Measurements from ENCODE around the gene ACSS2. TPM values are rescaled to one million over a fixed set of nuclear protein-coding genes. Genes with fewer than 3 reads are reported as not detected.

Gene ACSS2, protein sequence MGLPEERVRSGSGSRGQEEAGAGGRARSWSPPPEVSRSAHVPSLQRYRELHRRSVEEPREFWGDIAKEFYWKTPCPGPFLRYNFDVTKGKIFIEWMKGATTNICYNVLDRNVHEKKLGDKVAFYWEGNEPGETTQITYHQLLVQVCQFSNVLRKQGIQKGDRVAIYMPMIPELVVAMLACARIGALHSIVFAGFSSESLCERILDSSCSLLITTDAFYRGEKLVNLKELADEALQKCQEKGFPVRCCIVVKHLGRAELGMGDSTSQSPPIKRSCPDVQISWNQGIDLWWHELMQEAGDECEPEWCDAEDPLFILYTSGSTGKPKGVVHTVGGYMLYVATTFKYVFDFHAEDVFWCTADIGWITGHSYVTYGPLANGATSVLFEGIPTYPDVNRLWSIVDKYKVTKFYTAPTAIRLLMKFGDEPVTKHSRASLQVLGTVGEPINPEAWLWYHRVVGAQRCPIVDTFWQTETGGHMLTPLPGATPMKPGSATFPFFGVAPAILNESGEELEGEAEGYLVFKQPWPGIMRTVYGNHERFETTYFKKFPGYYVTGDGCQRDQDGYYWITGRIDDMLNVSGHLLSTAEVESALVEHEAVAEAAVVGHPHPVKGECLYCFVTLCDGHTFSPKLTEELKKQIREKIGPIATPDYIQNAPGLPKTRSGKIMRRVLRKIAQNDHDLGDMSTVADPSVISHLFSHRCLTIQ
- 7.8 to 11.4 TPM (median 10.2 TPM) in 5 replicates for total RNA-seq (2022; extraction: Qiagen RNA extraction)

GRCh38 chr20:34876406-34877282 is at the start of gene ACSS2:
ACSS2 (plus strand) TSS chr20:34876612; CDS start chr20:34876646, 34 bp downstream.

DNA sequence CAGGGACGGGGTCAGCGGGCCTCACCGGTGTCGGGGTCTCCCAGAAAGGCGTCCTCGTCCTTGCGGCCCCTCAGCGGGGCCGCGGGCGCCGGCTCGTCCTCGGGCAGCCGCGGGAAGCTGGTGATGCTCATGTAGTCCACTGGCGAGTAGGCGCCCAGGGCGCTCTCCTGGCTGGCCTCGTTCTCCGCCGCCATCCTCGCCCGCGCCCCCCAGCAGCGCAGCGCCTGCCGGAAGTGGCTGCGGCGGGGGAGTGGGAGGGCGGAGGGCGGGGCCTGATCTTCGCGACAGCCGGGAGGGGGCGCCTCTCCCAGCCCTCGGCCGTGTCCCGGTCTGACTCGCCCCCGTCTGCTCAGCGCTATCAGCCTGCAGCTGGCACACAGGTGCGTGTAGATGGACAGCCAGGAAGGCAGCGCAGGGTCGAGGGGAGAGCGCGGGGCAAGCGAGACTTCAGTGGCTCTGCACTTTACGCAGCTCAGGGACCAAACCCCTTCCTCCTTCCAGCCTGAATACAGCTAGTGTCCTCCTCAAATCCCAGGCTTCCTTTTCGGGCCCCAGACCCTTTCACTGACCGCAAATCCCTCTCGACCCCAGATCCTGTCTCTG is 3.7 kb upstream of the ACSS2 start, which contains the start of gene GGT7:
Gene GGT7 (minus strand): TSS at position 235 of the 603 bp plus-strand sequence. CDS start 41 bp downstream, at position 194.

GRCh38 chr20:34955231-34956040 is 79.0 kb downstream of the ACSS2 start, which contains the start of the genes GSS and MYH7B:
GSS (minus strand) TSS chr20:34955806; CDS start chr20:34951852, 3,954 bp downstream.
MYH7B (plus strand) TSS chr20:34955868; CDS start chr20:34978006, 22,138 bp downstream.

Other genes with a start within 250 kb of the ACSS2 start
- 22.2 to 32.0 TPM (median 30.1 TPM) in 5 replicates for gene PIGU, start 199.5 kb upstream of the ACSS2 start, total RNA-seq (2022; extraction: Qiagen RNA extraction)
- 7.4 to 9.0 TPM (median 8.1 TPM) in 5 replicates for gene TP53INP2, start 172.3 kb upstream of the ACSS2 start, total RNA-seq (2022; extraction: Qiagen RNA extraction)
- 17.6 to 24.6 TPM (median 21.5 TPM) in 5 replicates for gene NCOA6, start 51.0 kb upstream of the ACSS2 start, total RNA-seq (2022; extraction: Qiagen RNA extraction)
- 5.3 to 7.8 TPM (median 6.6 TPM) in 5 replicates for gene GGT7, start 3.8 kb upstream of the ACSS2 start, total RNA-seq (2022; extraction: Qiagen RNA extraction)
- 53.7 to 54.9 TPM (median 54.2 TPM) in 5 replicates for gene GSS, start 79.2 kb downstream of the ACSS2 start, total RNA-seq (2022; extraction: Qiagen RNA extraction)
- 0.03 to 0.18 TPM (median 0.16 TPM) in 5 replicates for gene MYH7B, start 79.3 kb downstream of the ACSS2 start, total RNA-seq (2022; extraction: Qiagen RNA extraction)
- gene TRPC4AP, start 216.2 kb downstream of the ACSS2 start, total RNA-seq (2022; extraction: Qiagen RNA extraction): 50.4 to 66.0 TPM (median 61.1 TPM) in 5 replicates